Subcutaneous abdominal adipose tissue (tissue), 5 donors: ENCODE data around the gene SLC27A4.

Source experiments
- H3K27ac ChIP-seq: one replicate; pipeline ENCODE4 v1.7.0; 2013; ENCODE audit warnings: low read depth, mild to moderate bottlenecking, inconsistent platforms, low read length, moderate library complexity
- H3K27me3 ChIP-seq, 5 donors: one replicate each; pipeline ENCODE4 v1.7.0; 2013; ENCODE audit warnings: low read length in 5 of 5, inconsistent platforms in 1 of 5; ENCODE audit not compliant: control insufficient read depth in 5 of 5, insufficient read depth in 4 of 5
- H3K36me3 ChIP-seq, 5 donors: one replicate each; pipeline ENCODE4 v1.7.0; 2013; ENCODE audit warnings: low read length in 5 of 5; ENCODE audit not compliant: control insufficient read depth in 5 of 5, insufficient read depth in 5 of 5
- H3K4me1 ChIP-seq, 5 donors: one replicate each; pipeline ENCODE4 v1.7.0; 2013; ENCODE audit warnings: low read length in 5 of 5, mild to moderate bottlenecking in 3 of 5, moderate library complexity in 1 of 5; ENCODE audit not compliant: control insufficient read depth in 5 of 5, insufficient read depth in 5 of 5
- H3K4me3 ChIP-seq, 5 donors: one replicate each; pipeline ENCODE4 v1.7.0; 2013; ENCODE audit warnings: low read length in 5 of 5, low read depth in 1 of 5
- H3K9ac ChIP-seq, 5 donors: one replicate each; pipeline ENCODE4 v1.7.0; 2013; ENCODE audit warnings: low read length in 5 of 5, mild to moderate bottlenecking in 4 of 5, moderate library complexity in 3 of 5
- H3K9me3 ChIP-seq, 5 donors: one replicate each; pipeline ENCODE4 v1.7.0; 2013; ENCODE audit warnings: low read length in 5 of 5; ENCODE audit not compliant: control insufficient read depth in 5 of 5
- donor health status: healthy.
- donor health status: healthy.
- donor health status: healthy.
- donor health status: healthy.
- donor health status: healthy.

The SLC27A4 gene

DNA sequence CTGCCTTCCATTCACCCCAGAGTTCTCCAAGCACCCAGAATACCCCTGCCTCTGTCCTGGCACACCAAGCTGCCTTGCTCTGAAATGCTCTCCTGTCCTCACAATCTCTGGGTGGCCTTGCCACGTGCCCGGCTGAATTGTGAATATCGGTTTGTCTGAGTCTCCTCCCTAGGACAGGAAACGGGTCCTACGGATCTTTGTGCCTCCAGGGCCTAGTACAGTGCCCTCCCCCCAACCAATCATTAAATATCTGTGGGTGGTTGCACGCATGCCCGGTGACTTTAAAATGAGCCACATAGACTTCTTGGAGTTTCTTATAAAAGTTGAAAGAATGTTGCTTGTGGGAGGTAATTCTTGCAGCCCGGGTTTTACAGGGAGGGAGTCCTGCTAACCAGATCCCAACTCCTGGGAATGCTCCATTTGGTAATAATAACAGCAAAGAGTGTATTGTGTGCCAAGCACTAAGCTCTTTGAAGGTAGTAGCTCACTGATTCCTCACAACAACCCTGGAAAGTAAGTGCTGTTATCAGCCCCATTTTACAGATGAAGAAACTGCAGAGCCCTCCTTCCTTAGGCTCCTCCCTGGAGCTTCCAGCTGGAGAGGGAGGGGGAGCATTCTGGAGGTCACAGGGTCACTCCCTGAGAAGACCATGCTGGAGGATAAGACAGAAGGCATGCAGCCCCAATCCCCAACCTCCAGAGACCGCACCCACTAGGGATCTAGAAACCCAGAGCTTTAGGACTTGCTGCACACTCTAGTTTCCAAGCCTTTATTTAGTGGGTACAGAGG lies 54.2 kb downstream of the SLC27A4 start:
- H3K4me1 ChIP-seq, result peaks cover 0 to 12% (median 10%) of the 10 kb centered on the region in 5 donors
- no peak overlapping the region for H3K9ac ChIP-seq
- no peak overlapping the region for H3K27ac ChIP-seq
- H3K4me3 ChIP-seq, result no peak overlapping the region
- no peaks in the 10 kb centered on the region for H3K9me3 ChIP-seq
- H3K36me3 ChIP-seq, result peaks cover 0 to 28% (median 25%) of the 10 kb centered on the region in 5 donors
- peaks cover 0 to 4% (median 0%) of the 10 kb centered on the region in 5 donors for H3K27me3 ChIP-seq

DNA sequence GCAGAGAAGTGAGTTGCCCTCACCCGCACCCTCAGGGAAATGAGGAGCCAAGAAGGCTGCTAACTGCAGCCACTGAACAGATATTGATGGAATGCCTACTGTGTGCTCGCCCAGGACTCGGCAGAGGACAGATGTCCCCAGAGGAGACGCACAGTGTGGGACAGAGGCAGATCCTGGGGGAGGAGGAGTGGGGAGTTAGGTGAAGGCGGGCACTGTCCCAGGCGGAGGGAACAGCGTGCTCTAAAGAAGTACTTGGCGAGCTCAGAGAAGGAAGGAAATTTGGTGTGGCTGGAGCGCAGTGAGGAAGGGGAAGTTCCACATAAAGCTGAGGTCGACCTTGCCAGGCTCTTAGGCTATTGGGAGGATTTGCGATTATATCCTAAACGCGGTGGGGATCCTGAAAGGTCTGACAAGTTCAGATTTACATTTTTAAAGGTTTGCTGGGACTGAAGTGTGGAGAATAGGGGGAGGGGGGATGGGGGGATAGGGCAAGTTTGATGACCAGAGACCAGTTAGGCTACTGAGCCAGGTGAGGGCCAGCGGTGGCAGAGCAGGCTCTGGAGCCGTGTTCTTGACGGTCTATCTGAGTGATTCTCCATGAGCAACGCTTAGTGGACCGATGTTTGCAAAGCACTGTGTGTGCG lies 56.8 kb downstream of the SLC27A4 start:
- H3K9ac ChIP-seq, result peak overlapping the region in 3 of 5 donors; percentile 21 to 56 (median 41)
- H3K4me3 ChIP-seq, result peak overlapping the region in 4 of 5 donors; percentile 37 to 57 (median 50)
- no peaks in the 10 kb centered on the region for H3K9me3 ChIP-seq
- H3K4me1 ChIP-seq, result peaks cover 0 to 12% (median 10%) of the 10 kb centered on the region in 5 donors
- peaks cover 0 to 6% (median 2%) of the 10 kb centered on the region in 5 donors for H3K27me3 ChIP-seq
- H3K36me3 ChIP-seq, result peaks cover 0 to 7% (median 6%) of the 10 kb centered on the region in 5 donors
- H3K27ac ChIP-seq, result no peak overlapping the region

DNA sequence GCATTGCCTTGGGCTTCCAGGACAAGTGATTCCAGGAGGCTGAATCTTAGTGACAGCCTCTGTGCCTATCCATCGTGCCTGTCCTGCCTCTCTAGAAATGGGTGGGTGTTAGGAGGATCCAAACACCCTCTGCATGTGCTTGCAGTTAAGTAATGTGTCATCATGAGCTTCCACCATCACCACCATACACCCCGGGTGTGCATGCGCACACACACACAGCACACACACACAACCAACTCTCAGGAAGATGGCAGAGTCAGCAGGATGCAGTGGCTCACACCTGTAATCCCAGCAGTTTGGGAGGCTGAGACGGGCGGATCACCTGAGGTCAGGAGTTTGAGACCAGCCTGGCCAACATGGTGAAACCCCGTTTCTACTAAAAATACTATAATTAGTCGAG lies 57.5 kb downstream of the SLC27A4 start:
- Histone ChIP-seq H3K9me3 (no peaks in the 10 kb centered on the region), H3K9ac (peak overlapping the region in 1 of 5 donors; percentile 21), H3K4me3 (peak overlapping the region in 2 of 5 donors; percentile 37 to 54), H3K27ac (no peak overlapping the region), H3K27me3 (peaks cover 0 to 6% (median 2%) of the 10 kb centered on the region in 5 donors), H3K4me1 (peaks cover 0 to 12% (median 10%) of the 10 kb centered on the region in 5 donors), H3K36me3 (peaks cover 0 to under 1% (median 0%) of the 10 kb centered on the region in 5 donors)

DNA sequence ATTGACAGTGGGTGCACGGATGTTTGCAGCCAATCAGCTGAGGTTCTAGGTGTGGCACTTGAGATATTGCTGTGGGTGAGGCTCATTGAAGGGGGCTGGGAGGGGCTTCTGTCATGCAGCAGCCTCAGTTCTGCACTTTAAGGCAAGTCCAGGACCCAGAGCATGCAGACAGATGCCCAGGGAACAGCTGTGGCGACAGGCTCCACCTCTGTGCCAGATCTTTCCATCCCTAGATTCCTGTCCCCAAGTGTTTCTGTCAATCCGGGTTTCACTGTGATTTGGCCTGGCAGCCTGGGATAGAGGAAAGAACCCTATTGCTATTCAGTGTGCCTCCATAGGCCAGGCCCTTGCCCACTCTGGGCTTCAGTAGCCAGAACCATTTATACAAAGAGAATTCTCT lies 59.5 kb downstream of the SLC27A4 start:
- H3K27ac ChIP-seq, result no peak overlapping the region
- H3K9ac ChIP-seq, result no peak overlapping the region
- no peaks in the 10 kb centered on the region for H3K9me3 ChIP-seq
- H3K27me3 ChIP-seq, result peaks cover 0 to 6% (median 2%) of the 10 kb centered on the region in 5 donors
- H3K4me3 ChIP-seq, result no peak overlapping the region
- peaks cover 0 to 12% (median 10%) of the 10 kb centered on the region in 5 donors for H3K4me1 ChIP-seq
- no peaks in the 10 kb centered on the region for H3K36me3 ChIP-seq

DNA sequence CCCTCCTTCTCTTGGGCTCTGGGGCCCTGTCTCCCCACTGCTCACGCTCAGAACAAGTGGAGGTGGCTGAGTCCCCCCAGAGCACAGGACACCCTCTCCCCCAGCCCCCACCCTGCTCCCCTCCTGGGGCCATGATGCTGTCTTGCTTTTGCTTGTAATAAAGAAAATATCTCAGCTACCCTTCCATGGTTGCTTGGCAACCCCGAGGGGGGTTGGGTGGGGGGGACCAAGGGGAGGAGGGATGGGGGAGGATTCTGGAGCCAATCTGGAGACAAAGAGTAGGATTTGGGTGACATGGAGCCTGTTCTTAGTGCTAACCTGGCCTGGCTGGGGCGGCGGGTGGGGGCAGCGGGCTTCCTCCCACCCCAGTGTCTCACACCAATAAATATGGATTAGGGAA lies 64.2 kb downstream of the SLC27A4 start:
- Histone ChIP-seq H3K4me1 (peaks cover 0 to 6% (median 0%) of the 10 kb centered on the region in 5 donors), H3K9me3 (no peaks in the 10 kb centered on the region), H3K4me3 (no peak overlapping the region), H3K9ac (no peak overlapping the region), H3K27me3 (peaks cover 3 to 21% (median 16%) of the 10 kb centered on the region in 5 donors), H3K36me3 (no peaks in the 10 kb centered on the region), H3K27ac (no peak overlapping the region)

DNA sequence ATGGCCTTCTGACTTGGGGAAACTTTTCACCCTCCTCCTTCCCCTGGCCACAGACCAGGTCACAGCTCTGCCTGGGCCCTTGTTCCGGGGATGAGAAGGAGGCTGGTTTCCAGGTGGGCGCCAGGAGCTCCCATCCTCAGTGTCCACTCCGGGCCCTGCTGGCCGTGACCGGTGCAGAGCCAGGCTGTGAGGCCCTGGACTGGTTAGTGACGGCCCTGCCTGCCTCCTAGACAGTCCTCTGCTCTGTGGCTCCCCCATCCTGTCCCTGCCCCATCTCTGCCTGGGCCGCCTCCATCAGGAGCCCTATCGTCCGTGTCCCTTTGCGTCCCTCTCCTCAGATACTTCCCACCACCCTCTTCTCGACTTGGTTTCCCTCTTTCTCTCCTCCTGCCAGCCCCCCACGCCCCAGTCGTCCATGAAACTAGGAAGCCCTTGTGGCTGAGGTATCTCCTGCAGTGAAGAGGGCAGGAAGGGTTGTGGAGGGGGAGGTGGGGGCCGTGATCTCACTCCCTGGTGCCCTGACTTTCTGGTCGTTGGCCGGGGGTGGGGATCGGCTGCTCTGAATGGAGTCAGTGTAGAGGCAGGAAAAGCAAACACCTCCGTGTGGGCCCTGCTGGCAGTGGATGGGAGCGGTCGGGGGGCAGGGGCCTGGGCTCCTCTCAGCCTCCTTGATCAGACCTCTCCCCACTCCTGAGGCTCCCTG lies 64.9 kb downstream of the SLC27A4 start:
- Histone ChIP-seq H3K4me1 (peaks cover 0 to 6% (median 0%) of the 10 kb centered on the region in 5 donors), H3K27ac (no peak overlapping the region), H3K27me3 (peaks cover 7 to 22% (median 16%) of the 10 kb centered on the region in 5 donors), H3K9me3 (no peaks in the 10 kb centered on the region), H3K4me3 (no peak overlapping the region), H3K9ac (no peak overlapping the region), H3K36me3 (no peaks in the 10 kb centered on the region)

DNA sequence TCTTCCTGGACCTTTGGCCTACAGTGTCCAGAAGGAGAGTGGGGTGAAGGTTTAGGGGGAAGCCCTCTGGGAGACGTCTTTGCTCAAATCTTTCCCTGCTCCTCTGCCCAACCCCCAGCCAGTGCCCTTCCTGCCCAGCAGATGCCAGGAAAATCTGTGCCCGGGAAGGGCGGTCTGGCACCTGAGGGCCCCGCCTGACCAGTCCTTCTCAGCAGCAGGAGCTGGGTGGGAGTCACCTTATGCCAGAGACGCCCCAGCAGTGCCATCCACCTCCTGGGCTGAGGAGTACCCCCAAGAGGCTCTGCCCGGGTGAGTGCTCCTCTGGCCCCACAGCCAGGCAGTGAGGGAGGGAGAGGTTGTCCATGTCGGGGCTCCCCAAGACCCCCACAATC lies 65.4 kb downstream of the SLC27A4 start:
- H3K9ac ChIP-seq, result no peak overlapping the region
- H3K9me3 ChIP-seq, result no peaks in the 10 kb centered on the region
- H3K27me3 ChIP-seq, result peaks cover 6 to 22% (median 16%) of the 10 kb centered on the region in 5 donors
- no peak overlapping the region for H3K27ac ChIP-seq
- H3K4me1 ChIP-seq, result peaks cover 0 to 6% (median 0%) of the 10 kb centered on the region in 5 donors
- H3K36me3 ChIP-seq, result no peaks in the 10 kb centered on the region
- no peak overlapping the region for H3K4me3 ChIP-seq

DNA sequence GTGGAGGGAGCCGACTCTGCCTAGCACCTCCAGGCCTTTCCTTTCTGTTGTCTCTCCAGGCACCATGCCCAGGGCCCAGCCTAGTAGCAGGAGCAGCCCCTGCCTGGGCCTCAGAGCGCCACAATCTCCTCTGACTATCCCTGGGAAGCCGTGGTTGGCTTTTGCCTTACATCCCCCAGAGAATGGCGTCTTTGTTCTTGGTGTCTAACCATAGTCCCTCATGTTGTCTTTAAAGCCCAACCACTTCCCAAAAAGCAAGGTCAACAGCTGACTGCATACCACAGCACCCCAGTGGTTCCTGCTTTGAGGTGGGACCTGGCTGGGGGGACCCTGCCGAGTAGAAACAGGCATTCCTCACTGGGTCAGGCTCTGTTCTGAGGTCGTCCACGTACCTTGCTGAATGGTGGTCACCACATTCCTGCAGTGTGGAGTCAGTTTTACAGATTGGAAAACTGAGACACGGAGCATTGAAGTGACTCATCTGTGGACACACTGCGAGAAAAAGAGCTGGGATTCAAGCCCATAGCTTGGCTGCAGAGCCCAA lies 66.6 kb downstream of the SLC27A4 start:
- no peak overlapping the region for H3K9ac ChIP-seq
- H3K9me3 ChIP-seq, result no peaks in the 10 kb centered on the region
- H3K4me1 ChIP-seq, result peaks cover 0 to 6% (median 0%) of the 10 kb centered on the region in 5 donors

DNA sequence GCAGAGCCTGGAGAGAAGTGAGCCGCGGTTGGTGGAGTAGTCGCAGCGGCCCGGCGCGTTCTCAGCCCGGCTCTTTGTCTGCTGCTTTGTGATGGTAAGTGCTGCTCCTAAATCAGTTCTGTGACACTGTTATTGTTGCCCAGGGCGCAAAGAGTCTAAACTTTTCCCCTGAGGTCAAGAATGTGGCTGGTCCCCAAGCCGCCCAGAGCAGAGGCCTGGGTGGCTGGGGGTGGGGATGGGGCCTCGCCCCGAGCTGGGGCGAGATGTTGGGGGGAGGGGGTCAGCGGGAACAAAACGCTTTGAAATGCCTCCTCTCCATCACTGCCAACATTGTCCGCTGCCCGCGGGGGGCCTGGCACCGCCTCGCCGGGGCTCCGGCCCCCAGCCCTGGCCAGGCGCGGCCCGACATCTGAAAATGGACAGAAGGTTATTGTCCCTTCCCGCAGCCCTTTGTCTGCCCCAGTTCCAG lies 68.7 kb downstream of the SLC27A4 start:
- no peak overlapping the region for H3K27ac ChIP-seq
- H3K9ac ChIP-seq, result no peak overlapping the region
- no peak overlapping the region for H3K4me3 ChIP-seq
- H3K4me1 ChIP-seq, result peaks cover 0 to 9% (median 0%) of the 10 kb centered on the region in 5 donors
- no peaks in the 10 kb centered on the region for H3K36me3 ChIP-seq
- peaks cover 11 to 33% (median 18%) of the 10 kb centered on the region in 5 donors for H3K27me3 ChIP-seq
- H3K9me3 ChIP-seq, result no peaks in the 10 kb centered on the region

More for the DNA sequence above, 66.6 kb downstream of the SLC27A4 start:
- Histone ChIP-seq H3K27ac (no peak overlapping the region), H3K36me3 (no peaks in the 10 kb centered on the region), H3K4me3 (no peak overlapping the region), H3K27me3 (peaks cover 6 to 24% (median 18%) of the 10 kb centered on the region in 5 donors)
